Subcutaneous adipose tissue (tissue), 4 donors: ENCODE measurements around the gene ACVR1. TPM values are rescaled to one million over a fixed set of nuclear protein-coding genes. Genes with fewer than 3 reads are reported as not detected.

ENCODE experiments used
- total RNA-seq, 4 donors: library from RNA; depleted of rRNA; stranded (reverse); fragments of >200 nt; gene quantifications; one replicate each; pipeline ENCODE4 v1.1.0, GENCODE V29; 2016
- TF ChIP-seq, protein P1 (sequence below): fragments of 450-650 bp; IDR thresholded peaks from one replicate; pipeline ENCODE4 v1.5.1; 2016; ENCODE audit warnings: low read depth, mild to moderate bottlenecking, control low read depth, antibody characterized with exemption, moderate library complexity

Gene ACVR1
- total RNA-seq, 4 donors from 2014 or later = 34.7 to 49.6 (median 44.2) TPM

DNA sequence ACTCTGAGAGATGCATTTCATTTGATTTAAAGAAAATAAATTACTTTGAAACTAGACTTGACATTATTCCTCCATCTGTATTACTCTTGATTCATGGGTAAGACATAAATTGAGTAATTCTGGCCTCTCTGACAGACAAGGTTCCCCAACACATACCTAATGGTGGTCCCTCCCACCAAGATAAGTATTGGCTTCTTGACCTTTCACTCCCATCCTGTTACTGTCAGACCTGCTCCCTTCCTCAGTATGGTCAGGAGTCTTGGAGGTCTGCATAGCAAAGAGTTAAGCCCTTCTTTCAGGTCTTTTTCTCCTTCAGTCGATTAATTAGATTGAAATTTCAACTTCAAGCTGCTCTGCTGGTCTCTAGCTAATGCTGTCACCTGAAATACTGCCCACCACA lies 42.2 kb upstream of the ACVR1 start:
- TF ChIP-seq, protein P1, sequence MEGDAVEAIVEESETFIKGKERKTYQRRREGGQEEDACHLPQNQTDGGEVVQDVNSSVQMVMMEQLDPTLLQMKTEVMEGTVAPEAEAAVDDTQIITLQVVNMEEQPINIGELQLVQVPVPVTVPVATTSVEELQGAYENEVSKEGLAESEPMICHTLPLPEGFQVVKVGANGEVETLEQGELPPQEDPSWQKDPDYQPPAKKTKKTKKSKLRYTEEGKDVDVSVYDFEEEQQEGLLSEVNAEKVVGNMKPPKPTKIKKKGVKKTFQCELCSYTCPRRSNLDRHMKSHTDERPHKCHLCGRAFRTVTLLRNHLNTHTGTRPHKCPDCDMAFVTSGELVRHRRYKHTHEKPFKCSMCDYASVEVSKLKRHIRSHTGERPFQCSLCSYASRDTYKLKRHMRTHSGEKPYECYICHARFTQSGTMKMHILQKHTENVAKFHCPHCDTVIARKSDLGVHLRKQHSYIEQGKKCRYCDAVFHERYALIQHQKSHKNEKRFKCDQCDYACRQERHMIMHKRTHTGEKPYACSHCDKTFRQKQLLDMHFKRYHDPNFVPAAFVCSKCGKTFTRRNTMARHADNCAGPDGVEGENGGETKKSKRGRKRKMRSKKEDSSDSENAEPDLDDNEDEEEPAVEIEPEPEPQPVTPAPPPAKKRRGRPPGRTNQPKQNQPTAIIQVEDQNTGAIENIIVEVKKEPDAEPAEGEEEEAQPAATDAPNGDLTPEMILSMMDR = no peak

DNA sequence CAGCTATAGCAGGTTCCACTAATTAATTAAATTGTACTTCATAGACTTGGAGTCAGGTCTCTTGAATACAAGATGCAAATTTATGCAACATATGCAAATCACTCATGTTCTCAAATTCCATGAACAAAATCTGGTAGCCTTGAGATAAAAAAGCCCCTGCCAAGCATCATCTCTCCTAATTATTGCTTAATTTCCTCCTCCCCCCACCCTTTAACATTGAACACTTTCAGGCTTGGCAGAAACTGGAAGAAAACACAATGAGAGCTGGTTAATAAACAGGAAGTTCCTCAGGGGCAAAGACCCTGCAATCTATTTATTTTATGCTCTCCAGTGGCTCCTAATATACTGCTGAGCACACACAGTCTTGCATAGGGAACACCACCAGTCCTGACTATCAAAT lies 35.6 kb upstream of the ACVR1 start:
- TF ChIP-seq, protein P1 = no peak

DNA sequence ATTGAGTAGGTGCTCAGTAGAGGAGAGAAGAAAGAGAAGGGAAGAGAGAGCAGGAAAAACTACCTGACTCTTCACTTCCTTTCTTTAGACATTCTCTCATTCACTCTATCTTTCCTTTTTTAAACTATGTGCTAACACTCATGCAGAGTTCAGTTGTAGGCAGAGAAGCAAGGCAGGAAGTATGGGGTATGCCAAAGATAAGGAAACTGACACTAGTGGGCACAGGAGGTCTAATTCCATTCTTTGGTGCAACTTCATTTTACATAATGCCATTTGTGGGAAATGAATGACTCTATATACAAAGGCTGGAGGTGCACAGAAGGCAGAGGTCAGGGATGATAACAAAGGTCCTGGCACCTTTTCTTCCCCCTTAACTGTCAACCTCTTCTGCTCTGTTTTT lies 35.1 kb upstream of the ACVR1 start:
- TF ChIP-seq, protein P1 = no peak

DNA sequence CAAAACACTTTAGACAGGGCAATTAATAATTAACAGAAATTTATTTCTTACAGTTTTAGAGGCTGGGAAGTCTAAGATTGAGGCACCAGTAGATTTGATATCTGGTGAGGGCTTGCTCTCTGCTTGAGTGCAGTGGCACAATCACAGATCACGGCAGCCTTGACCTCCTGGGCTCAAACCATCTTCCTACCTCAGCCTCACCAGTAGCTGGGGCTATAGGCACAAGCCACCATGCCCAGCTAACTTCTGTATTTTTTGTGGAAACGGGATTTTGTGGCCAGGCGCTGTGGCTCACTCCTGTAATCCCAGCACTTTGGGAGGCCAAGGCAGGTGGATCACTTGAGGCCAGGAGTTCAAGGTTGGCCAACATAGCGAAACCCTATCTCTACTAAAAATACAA lies 29.0 kb upstream of the ACVR1 start:
- TF ChIP-seq, protein P1 = no peak

DNA sequence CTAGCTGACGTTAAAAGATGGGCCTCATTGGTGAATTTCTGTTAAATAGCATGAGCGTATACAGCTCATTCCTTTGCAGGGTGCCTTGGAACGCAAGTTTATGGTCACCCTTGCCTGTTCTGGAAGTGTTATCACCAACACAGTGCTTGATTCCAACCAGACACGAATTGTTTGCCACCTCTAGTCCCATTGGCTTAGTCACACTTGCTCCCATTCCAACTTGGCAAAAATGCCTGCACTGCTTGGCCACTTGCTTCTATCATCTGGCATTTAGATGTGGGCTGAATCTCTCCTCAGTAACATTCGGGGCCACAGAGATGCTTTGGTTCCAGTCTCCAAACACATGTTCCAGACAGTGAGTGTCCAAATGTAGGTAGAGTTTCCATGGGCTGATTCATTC lies 27.5 kb upstream of the ACVR1 start:
- TF ChIP-seq, protein P1 = no peak

DNA sequence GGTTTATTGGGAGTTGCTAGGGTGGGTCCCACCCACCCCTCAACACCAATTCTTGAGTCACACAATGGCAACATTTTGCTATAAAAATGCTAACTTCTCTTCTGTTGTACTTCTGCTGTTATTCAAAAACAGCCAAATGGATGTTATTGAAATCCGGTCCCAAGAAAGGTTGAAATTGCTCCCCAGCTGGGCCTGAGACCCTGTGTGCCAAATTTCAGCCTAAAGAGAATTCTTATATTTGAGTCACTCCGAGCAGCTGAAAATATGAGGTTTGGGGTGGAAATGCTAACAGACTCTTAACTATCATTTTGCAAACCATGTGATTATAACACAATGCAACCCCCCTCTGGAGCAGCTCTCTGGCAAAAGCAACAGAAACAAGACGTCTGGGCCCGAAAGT lies 27.0 kb upstream of the ACVR1 start:
- TF ChIP-seq, protein P1 = no peak

DNA sequence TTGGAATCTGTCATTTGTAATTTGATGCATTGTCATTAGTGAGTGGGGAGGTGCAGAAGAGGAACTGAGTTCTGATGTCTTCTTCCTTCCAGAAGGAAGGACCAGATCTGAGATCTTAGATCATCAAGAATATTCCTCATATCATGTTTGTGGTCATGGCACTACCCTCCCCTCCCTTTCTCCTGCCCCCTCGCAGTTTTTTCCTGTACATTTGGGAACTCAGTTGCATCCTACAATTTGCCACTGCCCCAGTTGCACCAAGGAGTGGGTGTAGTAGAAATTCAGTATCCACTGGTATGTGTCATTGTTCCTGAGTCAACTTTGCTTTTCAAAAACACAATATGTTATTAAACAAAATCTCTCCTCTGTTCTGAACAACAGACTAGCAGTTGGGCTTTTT lies 26.6 kb upstream of the ACVR1 start:
- TF ChIP-seq, protein P1 = no peak

DNA sequence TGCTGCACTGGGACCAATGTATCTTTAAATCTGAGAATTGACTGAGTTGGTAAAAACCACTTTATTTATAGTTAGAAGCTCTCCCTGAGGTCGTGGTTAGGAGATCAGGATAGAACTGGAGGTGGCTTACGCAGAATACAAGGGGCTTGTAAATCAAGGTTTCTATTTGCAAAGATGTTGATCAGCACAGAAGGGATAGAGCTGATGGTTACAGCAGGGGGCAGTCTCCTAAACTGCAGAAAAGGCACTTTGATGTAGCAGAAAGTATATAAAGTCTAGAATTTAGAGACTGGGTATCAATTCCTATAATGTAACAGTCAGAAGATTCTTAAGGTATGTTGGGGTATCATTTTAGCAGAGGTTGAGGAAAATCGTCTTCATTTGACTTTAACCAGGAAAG lies 25.2 kb upstream of the ACVR1 start:
- TF ChIP-seq, protein P1 = no peak
